Measurements from ENCODE around the gene RIN1.

RIN1 gene

DNA sequence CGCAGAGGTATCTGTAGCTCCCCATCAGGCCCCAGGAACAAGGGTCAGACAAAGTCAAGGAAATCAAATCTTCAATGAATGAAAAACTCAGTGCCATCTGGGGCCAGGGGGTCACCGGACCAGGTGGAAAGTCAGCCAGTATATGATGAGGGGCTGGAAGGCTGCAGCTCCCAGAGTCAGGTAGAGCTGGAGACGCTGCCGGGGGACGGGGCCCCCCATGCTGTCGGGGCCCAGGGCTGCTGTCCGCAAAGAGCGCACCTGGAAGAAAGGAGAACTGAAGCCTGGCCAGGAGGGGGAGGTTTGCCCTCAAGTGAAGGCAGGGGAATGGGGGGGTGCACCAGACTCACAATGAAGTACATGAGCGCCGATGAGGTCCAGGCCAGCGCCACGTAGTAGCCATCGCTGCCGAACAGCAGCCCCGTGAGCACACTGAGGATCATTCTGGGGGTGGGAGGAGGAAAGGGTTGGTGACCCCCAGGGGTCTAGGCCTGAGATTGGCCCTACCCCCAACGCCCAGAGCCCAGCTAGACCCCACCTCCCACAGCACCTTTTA is 51.6 kb downstream of the RIN1 start:
- DNase-seq (ENCODE audit: low read depth in 2 of 2, low spot score in 1 of 2) = no peak

DNA sequence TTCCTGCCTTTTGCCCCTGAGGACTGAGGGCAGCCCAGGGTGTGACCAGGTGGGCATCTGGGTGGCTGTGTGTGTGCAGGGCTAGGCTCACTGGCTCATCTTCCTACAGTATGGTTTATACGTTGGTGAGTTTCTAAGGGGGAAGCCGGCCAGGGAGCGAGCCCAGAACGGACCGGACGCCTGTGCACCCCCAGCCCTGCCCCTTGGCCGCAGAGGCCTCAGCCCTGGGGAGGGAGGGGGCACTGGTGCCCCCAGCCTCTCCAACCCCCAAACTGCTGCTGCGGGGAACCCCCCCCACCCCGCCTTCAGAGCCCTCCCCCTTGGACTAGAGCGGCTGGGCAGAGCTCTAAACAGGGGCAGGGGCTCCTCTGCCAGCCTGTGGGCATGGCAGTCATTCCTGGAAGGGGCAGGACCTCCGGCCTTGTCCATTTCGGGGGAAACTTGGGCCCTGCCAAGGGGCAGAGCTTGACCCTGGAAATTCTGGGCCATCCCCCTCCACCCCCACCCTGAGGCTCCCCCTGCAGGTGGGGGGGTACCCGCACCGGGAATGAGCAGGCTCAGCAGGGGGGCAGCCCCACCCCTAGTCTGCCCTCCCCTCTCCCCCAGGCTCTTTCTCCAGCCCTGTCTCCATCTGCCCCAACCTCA is 52.7 kb downstream of the RIN1 start:
- no peak for DNase-seq (ENCODE audit: low read depth in 2 of 2, low spot score in 1 of 2)

DNA sequence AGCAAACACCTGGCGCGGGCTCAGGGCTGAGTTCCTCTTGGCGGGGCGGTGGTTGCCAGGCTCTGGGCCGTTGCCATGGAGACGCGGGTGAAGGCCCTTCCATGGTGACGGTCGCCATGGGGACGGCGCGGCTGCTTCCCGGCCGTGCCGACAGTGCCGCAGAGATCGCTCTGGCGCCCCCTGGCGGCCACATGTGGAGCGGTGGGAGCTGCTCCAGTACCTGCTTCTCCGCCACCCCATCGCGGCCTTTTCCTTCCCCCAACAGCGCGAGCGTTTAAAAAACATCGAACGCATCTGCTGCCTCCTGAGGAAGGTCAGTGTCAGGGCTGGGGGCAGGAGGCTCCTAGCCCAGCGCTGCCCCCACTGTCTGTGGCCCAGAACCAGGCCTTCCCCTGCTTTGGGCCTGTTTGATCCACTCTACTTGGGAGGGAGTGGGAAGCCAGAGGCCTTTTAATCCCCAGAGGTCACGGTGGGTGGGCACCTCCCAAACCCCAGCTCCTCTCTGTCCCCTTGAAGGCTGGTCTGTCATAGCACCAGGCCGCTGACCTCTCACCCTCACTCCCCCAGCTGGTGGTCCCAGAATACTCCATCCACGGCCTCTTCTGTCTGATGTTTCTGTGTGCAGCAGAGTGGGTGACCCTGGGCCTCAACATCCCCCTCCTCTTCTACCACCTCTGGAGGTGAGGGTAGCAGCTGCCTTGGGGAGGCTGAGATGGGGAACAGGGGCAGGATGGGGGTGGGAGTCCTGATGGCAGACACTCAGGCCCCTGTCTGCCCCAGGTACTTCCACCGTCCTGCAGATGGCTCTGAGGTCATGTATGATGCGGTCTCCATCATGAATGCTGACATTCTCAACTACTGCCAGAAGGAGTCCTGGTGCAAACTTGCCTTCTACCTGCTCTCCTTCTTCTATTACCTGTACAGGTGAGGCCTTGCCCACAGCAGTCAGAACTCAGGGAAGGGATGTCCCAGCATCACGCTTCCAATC is 53.5 kb downstream of the RIN1 start:
- peak; percentile 95 for DNase-seq (ENCODE audit: low read depth in 2 of 2, low spot score in 1 of 2)
